Measurements from ENCODE around the gene RNF8.
"Not testable (repeated sequence)": the region's sequence is repeated elsewhere in the genome, so short reads cannot be mapped to it uniquely, and the experiment has no call there.

The RNF8 gene

DNA sequence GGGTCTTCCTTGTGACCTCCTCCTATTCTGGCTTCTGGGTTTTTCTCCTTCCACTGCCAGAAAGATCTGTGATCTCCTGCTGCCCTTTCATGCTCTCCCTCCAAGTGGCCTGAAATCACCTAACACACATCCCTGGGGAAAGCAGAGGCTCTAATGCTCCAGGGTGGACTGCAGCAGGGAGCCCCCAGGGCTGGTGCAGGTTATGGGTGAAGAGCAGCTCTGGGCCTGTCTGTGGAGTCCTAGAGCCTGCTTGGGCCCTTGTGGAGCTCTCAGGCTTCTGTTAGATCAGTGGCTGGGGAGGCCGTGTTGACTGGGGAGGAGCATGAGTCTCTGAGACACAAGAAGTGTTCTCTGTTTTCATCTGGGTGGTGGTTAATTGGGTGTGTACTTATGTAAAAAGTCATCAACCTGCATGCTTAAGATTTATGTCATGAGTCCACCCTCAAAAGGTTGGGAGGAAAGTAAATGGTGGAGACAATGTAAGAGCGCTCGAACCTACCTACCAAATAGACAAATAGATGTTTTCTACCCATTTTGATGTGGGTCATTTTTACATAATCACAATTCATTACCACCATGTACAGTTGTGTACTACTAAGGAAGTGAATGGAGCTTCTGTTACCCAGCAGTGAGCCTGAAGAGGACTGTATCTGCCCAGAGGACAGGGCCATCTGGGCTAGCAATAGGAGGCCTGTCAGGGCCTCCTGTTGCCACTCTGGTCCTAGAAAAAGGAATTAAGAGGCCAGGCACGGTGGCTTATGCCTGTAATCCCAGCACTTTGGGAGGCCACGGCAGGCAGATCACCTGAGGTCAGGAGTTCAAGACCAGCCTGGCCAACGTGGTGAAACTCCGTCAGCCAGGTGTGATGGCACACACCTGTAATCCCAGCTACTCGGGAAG, 32.0 kb upstream of the RNF8 start:
- DNase-seq (ENCODE audit: low spot score): peak; percentile 76

DNA sequence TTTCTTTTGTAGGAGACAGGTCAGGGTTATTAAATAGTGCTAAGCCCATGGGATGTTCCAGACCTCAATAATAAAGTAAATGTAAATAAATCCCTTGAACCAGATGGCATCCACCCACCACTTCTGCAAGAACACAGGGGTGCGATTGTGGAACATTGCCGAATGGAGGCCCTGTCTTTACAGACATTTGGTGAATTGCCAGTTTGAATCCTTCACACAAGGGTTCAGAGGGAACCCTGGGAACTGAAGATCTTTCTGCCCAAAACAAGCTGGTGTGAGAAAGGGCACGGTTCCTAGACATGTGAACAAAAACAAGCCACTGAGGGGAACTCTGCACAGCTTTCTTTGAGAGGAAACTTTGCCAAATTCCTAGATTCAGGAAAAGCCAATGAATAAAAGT, 30.2 kb upstream of the RNF8 start:
- DNase-seq (ENCODE audit: low spot score): peak; percentile 25

DNA sequence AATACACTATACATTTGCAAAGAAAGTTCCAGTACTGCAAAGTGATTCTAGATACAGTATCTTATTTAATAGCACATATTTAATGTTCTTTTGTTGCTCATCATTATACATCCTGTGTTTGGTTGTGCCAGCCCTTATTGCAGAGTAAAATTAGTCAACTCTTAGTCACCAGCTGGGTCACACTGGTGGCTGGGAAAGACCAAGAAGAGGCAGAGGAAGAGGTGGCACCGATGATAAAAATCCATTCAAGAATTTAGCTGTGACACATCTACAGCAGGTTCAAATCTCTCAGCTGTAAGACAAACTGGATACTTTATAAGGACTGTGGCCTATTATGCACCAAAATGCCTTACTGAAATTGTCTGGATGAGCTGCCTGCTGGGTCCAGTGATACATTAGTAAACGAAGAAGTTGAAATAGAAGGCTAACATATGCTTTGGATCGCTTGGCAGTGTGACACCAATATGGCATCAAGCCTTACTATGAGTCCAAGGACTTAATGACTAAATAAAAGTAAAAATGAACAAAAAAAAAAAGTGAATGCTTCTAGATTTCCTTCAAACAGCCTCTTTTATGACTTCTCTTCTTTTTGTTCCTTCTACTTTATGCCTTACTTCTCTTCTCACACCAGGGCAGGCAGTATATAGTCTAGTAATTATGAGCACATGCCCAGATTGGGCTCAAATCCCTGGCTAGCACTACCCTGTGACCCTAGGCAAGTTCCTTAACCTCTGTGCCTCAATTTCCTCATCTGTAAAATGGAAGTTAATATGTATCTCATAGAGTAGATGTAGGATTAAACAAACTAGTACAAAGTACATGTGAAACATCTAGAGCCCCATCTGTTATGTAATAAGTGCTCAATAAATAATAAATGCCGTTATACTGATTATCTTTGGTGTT, 29.4 kb upstream of the RNF8 start:
- peak; percentile 40 for DNase-seq (ENCODE audit: low spot score)

DNA sequence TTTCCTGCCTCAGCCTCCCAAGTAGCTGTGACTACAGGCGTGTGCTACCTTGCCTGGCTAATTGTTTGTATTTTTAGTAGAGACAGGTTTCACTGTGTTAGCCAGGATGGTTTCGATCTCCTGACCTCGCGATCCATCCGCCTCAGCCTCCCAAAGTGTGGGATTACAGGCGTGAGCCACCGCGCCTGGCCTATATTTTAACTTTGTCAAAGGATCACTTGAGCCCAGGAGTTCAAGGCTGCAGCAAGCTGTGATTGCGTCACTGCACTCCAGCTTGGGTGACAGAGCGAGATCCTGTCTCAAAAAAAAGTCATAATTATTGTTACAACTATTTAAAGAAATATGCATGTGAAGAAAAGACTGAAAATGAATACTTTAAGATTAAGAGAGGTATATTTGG, 23.4 kb upstream of the RNF8 start:
- not testable (repeated sequence) for DNase-seq (ENCODE audit: low spot score)

DNA sequence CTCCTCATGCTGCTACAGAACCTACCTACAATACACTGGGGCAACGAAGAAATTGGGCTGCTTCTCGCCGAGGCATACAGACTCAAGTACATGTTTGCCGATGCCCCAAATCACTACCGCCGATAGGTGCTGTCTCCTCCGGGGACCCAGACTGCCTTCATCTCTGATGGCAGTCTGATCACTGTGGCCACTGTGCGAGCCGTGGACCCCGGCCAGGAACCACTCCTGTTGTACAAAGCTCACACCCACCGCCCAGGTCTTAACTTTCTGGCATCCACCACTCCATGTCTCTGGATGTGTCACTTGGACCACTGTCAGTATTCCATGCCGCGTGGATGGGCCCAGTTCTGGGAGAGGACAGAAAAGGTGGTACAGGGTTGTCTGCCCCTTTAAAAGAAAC, 22.7 kb upstream of the RNF8 start:
- no peak for DNase-seq (ENCODE audit: low spot score)

- no peak for DNase-seq (ENCODE audit: low spot score)
Observed at GRCh38 chr6:37332894-37333293, 20.9 kb upstream of the RNF8 start.

GRCh38 chr6:37334047-37334446, 19.7 kb upstream of the RNF8 start:
- no peak for DNase-seq (ENCODE audit: low spot score)

GRCh38 chr6:37338317-37338716, 15.5 kb upstream of the RNF8 start:
- not testable (repeated sequence) for DNase-seq (ENCODE audit: low spot score)

DNA sequence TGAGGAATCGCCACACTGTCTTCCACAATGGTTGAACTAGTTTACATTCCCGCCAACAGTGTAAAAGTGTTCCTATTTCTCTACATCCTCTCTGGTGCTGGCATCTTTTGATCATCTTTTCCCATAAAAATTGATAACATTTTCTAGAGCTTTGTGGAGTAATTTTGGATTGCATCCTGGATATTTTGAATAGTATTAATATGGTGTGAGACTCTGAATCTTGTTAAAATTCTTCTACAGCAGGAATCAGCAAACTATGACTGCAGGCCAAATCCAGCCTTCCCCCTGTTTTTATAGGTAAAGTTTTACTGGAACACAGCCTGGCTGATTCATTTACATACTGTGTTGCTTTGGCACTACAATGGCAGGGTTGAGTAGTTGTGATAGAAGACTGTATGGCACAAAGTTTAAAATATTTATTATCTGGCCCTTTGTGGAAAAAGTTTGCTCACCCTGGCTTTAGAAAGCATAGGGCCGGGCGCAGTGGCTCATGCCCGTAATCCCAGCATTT, 15.0 kb upstream of the RNF8 start:
- no peak for DNase-seq (ENCODE audit: low spot score)

DNA sequence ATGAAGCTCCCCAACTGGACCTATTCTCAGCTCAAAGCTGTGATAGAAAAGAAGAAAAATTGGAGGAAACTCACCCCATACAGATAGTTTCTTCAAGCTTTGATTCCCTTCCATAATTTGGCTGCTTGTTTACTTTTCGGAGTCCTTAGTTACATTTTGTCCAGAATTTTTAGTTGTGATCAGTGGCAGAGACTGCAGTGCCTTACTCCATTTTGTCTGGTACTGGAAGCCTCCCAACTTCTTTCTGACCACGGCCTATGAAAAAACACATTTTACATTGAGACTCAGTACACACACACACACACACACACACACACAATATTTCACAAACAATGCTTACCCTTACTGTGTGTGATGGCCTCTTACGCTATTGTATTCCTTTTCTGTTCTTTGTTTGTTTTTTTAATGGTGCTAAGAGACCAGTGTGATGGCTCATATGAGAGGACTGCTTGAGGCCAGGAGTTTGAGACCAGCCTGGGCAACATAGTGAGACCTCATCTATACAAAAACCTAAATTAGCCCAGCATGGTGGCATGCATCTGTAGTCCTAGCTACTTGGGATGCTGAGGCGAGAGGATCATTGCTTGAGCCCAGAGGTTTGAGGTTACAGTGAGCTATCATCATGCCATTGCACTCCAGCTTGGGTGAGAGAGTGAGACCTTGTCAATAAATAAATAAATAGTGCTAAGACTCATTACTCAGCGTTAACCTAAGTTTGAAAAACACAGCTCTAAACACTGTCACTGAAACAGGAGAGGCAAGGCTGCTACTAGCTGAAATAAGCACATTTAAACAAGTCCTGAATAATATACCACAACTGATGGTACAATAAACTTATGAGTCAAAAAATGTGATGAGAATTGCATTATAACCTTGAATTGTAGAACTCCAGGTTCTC, 13.8 kb upstream of the RNF8 start:
- no peak for DNase-seq (ENCODE audit: low spot score)

DNA sequence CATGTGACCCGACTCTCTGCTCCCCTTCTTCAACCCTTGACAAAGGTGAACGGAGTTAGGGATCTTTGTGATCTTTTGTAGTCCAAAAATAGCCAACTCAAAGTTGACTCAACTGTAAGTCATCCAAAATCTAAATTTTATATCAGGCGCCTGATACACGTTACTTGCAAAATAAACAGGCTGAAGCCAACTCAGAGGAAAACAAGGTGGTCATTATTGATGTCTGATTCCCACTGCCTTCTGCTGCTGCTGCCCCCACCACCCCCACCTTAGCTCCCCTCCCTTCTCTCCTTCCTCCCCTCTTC, 13.2 kb upstream of the RNF8 start:
- DNase-seq (ENCODE audit: low spot score): no peak

DNA sequence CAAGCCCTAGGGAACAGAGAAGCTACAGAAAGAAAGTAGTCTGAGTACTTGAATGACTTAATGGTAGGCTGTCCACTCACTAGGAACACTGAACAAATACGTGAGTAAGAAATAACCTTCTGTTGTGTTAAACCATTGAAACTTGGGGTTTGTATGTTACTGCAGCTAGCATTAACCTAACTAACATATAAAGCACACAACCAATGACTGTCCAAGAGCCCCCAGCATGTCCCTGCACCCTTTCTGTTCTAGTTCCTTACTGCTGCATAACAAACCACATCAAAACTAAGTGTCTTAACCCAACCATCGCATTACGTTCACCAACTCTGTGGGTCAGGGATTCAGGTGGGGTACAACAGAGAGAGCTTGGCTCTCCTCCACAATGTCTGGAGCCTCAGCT, 10.5 kb upstream of the RNF8 start:
- DNase-seq (ENCODE audit: low spot score): no peak

DNA sequence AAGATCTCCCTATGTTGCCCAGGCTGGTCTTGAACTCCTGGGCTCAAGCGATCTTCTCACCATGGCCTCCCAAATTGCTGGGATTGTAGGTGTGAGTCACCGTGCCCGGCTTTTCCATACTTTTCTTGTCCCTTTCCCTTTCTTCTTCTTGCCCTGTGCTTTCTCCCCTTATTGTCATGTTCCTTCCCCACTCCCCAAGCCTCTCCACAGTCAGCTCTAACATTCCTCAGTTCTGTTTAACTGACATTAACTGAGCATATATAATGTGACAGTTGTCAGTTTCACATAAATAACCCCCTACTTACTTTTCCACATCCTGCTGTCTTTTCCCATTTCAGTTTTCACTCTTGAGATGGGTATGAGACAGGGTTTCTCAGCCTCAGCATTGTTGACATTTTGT, 9.5 kb upstream of the RNF8 start:
- DNase-seq (ENCODE audit: low spot score): no peak

- not testable (repeated sequence) for DNase-seq (ENCODE audit: low spot score)
Observed at GRCh38 chr6:37345804-37346203, 8.0 kb upstream of the RNF8 start.

- DNase-seq (ENCODE audit: low spot score): no peak
Observed at GRCh38 chr6:37347177-37347576, 6.6 kb upstream of the RNF8 start.

DNA sequence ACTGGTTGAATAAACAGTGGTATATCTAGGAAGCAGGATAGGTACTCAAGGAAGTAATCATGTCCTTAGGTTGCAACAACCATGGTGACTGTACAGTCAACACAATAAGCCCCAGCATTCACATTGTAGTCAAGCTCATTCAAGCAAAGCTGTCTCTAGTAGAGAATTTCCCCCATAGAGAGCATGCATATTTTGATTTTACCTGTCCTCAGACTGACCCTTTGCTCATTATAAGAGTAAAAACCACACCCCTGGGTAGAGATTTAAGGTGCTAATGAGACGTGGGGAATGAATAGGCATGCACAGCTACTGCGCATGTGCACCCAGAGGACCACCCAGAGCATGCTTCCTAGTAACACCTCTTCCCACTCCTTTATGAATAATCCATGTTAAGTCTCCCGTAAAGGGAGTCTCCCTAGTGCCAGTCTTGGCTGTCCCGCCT, 6.1 kb upstream of the RNF8 start:
- DNase-seq (ENCODE audit: low spot score): no peak

DNA sequence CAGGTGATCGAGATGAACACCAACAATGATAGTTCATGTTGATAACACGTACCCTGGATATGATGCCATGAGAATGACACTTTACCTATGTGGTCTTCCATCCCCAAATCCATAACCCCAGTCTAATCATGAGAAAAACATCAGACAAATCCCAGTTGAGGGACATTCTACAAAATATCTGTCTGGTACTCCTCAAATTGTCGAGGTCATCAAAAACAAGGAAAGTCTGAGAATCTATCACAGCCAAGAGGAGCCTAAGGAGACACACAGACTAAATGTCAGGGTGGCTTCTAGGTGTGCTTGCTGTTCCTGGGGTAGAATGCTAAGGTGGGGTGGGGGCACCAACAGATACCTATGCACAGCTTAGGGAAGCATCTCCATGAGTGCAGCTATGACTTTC, 2.8 kb upstream of the RNF8 start:
- DNase-seq (ENCODE audit: low spot score): no peak

GRCh38 chr6:37352384-37352783, 1.4 kb upstream of the RNF8 start:
- no peak for DNase-seq (ENCODE audit: low spot score)

DNA sequence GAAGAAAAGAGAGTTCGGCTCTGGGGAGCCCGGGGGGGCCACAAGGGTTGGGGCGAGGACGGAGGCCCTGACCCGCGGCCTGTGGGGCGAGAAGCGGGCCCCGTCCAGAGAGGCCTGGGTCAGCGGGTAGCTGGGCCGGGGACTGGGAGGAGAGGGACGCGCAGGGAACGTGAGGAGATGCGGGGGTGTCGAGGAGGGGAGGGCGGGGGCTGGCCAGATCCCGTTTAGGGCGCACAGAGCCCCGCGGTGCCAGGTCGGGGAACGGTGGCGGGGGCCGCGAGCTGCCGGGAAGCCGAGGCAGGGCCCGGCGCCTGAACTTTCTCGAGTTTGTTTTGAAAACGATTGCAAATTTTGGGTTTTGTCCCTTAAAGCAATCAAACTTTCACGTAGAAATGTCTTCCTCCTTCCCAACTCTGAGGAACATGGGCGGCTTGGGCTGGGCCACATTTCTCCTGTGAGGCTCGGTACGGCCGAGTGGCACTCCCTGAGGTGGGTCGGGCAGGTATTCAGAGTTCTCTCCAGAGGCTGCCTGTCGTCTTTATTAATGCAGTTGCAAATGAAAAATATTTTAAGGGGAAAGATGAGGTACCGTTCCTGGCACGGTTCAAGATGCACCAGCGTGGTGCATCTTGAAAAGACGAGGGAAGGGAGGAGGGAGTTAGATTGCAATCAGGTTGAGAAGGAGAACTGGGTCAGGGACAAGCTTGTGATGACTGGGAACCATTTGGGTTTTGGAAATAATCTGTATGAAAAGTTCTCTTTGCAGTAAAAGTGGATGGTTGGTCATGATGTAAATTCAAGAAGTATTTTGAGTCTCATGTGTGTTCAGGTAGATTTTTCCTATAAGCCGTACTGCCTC, 972 bp downstream of the RNF8 start:
- peak; percentile 25 for DNase-seq (ENCODE audit: low spot score)

DNA sequence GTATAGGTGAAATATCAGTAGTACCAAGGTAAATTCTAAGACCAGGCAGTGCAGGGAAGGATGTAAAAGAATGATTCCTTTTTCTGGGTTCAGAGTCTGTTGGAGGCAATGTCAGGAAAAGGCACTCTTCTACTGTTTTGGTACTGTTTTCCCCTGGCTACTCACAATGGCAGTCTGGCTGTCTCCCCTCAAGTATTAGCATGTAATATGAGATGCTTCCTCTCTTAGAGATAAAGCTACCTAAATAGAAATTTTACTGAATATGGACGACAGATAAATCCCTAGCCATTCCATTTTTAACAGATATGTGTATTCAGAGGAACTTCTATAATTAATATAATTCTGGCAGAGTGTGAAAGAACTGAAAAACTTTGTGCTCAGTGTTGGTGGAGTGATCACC, 3.5 kb downstream of the RNF8 start:
- DNase-seq (ENCODE audit: low spot score): no peak

DNA sequence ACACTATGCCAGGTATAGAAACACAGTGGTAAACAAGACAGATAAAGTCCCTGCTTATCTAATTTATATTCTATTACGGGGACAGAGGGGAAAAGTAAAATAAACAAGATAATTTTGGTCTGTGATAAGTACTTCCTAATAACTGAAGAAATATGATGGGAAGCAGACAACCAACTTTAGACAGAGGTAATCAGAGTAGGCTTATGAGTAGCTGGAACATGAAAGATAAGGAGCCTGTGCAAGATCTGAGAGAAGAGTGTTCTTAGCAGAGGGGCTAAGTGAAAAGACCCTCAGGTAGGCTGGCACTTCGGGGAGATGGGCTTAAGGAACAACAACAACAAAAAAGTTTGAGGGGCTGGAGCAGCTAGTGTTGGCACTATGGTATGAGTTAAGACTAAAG, 4.1 kb downstream of the RNF8 start:
- DNase-seq (ENCODE audit: low spot score): no peak

Data from cerebellar cortex (tissue), 1 donor.